HEK293 (cell line): ENCODE results near the gene USP7.
A peak's percentile ranks its signal among the peaks of the same experiment; 100 is the strongest.

Experiments used
- CTCF ChIA-PET: fragments of 350-600 bp; formaldehyde crosslinking; extraction: SDS; loops from one replicate; lab custom pipeline; 2021; ENCODE audit warnings: antibody characterized with exemption; lab: Yijun Ruan, JAX
- POLR2A ChIA-PET: fragments of 300-600 bp; formaldehyde crosslinking; extraction: SDS; loops from one replicate; lab custom pipeline; 2020; ENCODE audit warnings: antibody characterized with exemption, inconsistent platforms; lab: Yijun Ruan, JAX
- H3K27ac ChIP-seq: fragments of 200-500 bp; sonication (Bioruptor generic); 2 replicates; pipeline ENCODE4 v1.5.1; 2014; ENCODE audit warnings: low read depth, low read length, control low read depth, inconsistent platforms; ENCODE audit errors: extremely low read depth
- H3K36me3 ChIP-seq, 2 experiments: fragments of 200-500 bp in 1 of 2; sonication (Bioruptor generic) in 1 of 2; 1 replicate in 1 of 2; 2 replicates in 1 of 2; pipeline ENCODE4 v1.5.1; 2014 to 2017; ENCODE audit warnings: inconsistent platforms in 2 of 2, low read length in 2 of 2; ENCODE audit not compliant: control insufficient read depth in 2 of 2, insufficient read depth in 1 of 2
- H3K4me1 ChIP-seq: fragments of 200-500 bp; sonication (Bioruptor generic); 2 replicates; pipeline ENCODE4 v1.5.1; 2014; ENCODE audit warnings: mild to moderate bottlenecking, low read length, inconsistent platforms; ENCODE audit not compliant: control insufficient read depth, insufficient read depth
- H3K4me3 ChIP-seq: 2 replicates; pipeline ENCODE4 v1.5.1; 2011; ENCODE audit warnings: low read depth, mild to moderate bottlenecking, control low read depth, low read length, moderate library complexity
- H3K9me3 ChIP-seq: fragments of 200-500 bp; sonication (Bioruptor generic); 2 replicates; pipeline ENCODE4 v1.5.1; 2014; ENCODE audit warnings: low read depth, low read length, inconsistent platforms; ENCODE audit not compliant: control insufficient read depth, insufficient read depth
- BCL6B ChIP-seq: fragments of 450-650 bp; formaldehyde crosslinking; IDR thresholded peaks from 2 replicates; pipeline ENCODE4 v1.5.1; 2017; ENCODE audit warnings: missing biosample characterization, missing genetic modification characterization
- HOXD13 ChIP-seq: sonication (generic); formaldehyde crosslinking; IDR thresholded peaks from 2 replicates; pipeline ENCODE4 v1.8.0; 2022; ENCODE audit warnings: missing genetic modification reagents, borderline replicate concordance
- MYNN ChIP-seq: fragments of 450-650 bp; formaldehyde crosslinking; IDR thresholded peaks from 2 replicates; pipeline ENCODE4 v1.5.1; 2016; ENCODE audit warnings: missing biosample characterization, missing genetic modification characterization, borderline replicate concordance
- PRDM10 ChIP-seq: fragments of 450-650 bp; formaldehyde crosslinking; IDR thresholded peaks from 2 replicates; pipeline ENCODE4 v1.5.1; 2016; ENCODE audit warnings: missing biosample characterization, missing genetic modification characterization
- ZBTB8A ChIP-seq: fragments of 450-650 bp; formaldehyde crosslinking; IDR thresholded peaks from 2 replicates; pipeline ENCODE4 v1.5.1; 2016; ENCODE audit warnings: missing biosample characterization, missing genetic modification characterization
- ZEB2 ChIP-seq: fragments of 450-650 bp; formaldehyde crosslinking; IDR thresholded peaks from 2 replicates; pipeline ENCODE4 v1.5.1; 2016; ENCODE audit warnings: missing biosample characterization, missing genetic modification characterization
- ZIC2 ChIP-seq: fragments of 450-650 bp; formaldehyde crosslinking; IDR thresholded peaks from 2 replicates; pipeline ENCODE4 v1.5.1; 2016; ENCODE audit warnings: missing biosample characterization, missing genetic modification characterization
- ZNF132 ChIP-seq: fragments of 450-650 bp; formaldehyde crosslinking; IDR thresholded peaks from 2 replicates; pipeline ENCODE4 v1.5.1; 2017; ENCODE audit warnings: missing biosample characterization, missing genetic modification characterization, borderline replicate concordance
- ZNF169 ChIP-seq: fragments of 450-650 bp; formaldehyde crosslinking; IDR thresholded peaks from 2 replicates; pipeline ENCODE4 v1.5.1; 2016; ENCODE audit warnings: missing biosample characterization, missing genetic modification characterization
- ZNF211 ChIP-seq: fragments of 450-650 bp; formaldehyde crosslinking; IDR thresholded peaks from 2 replicates; pipeline ENCODE4 v1.5.1; 2016; ENCODE audit warnings: low read depth, missing biosample characterization, missing genetic modification characterization
- ZNF214 ChIP-seq: fragments of 450-650 bp; formaldehyde crosslinking; IDR thresholded peaks from 2 replicates; pipeline ENCODE4 v1.5.1; 2017; ENCODE audit warnings: missing biosample characterization, mild to moderate bottlenecking, missing genetic modification characterization, borderline replicate concordance
- ZNF302 ChIP-seq: fragments of 450-650 bp; formaldehyde crosslinking; IDR thresholded peaks from 2 replicates; pipeline ENCODE4 v1.5.1; 2016; ENCODE audit warnings: missing biosample characterization, missing genetic modification characterization, low read depth
- ZNF600 ChIP-seq: fragments of 450-650 bp; formaldehyde crosslinking; IDR thresholded peaks from 2 replicates; pipeline ENCODE4 v1.5.1; 2016; ENCODE audit warnings: missing biosample characterization, missing genetic modification characterization
- ZNF660 ChIP-seq: fragments of 450-650 bp; IDR thresholded peaks from 2 replicates; pipeline ENCODE4 v1.5.1; 2018; ENCODE audit warnings: missing biosample characterization, mild to moderate bottlenecking, missing genetic modification characterization

The USP7 gene

GRCh38 chr16:8956265-8957062 is 7.2 kb downstream of the USP7 start:
- H3K27ac ChIP-seq, result no peak overlapping the region
- ChIA-PET POLR2A (no interaction called here), CTCF (interaction anchor here (1.2 to 2.2 kb wide), 3 partner anchors 9 to 52 kb away, joined by 3 to 6 read pairs (median 5); no protein-coding TSS in a partner anchor)

GRCh38 chr16:8955828-8956227 is 7.9 kb downstream of the USP7 start:
- TF ChIP-seq ZNF302 (tag by site-specific recombination), result no peak
- TF ChIP-seq ZNF214 (tag by site-specific recombination), result no peak
- no peak for TF ChIP-seq ZNF132 (tag by site-specific recombination)
- 0 out of 2 replicates have a peak, but pooled peaks have one; percentile 26 for TF ChIP-seq ZNF660
- H3K4me1 ChIP-seq, result peaks cover 40% of the 10 kb centered on the region

More at GRCh38 chr16:8956265-8957062, 7.2 kb downstream of the USP7 start:
- 0 out of 2 replicates have a peak, but pooled peaks have one; percentile 20 for TF ChIP-seq ZIC2 (tag by site-specific recombination)
- TF ChIP-seq ZBTB8A, result 0 out of 2 replicates have a peak, but pooled peaks have one; percentile 35
- no peak for TF ChIP-seq HOXD13
- TF ChIP-seq ZNF211 (tag by site-specific recombination), result no peak
- H3K9me3 ChIP-seq, result no peaks in the 10 kb centered on the region
- H3K4me3 ChIP-seq, result no peak overlapping the region
- H3K4me1 ChIP-seq, result peaks cover 37% of the 10 kb centered on the region
- no peaks in the 10 kb centered on the region for H3K36me3 ChIP-seq

GRCh38 chr16:8953064-8953463 is 10.6 kb downstream of the USP7 start:
- peaks cover 38% of the 10 kb centered on the region for H3K4me1 ChIP-seq
- POLR2A ChIA-PET, result no interaction called here
- H3K36me3 ChIP-seq, result no peaks in the 10 kb centered on the region
- no peak overlapping the region for H3K27ac ChIP-seq
- TF ChIP-seq ZNF169 (tag by site-specific recombination) (no peak), ZEB2 (no peak), BCL6B (no peak), PRDM10 (tag by site-specific recombination) (peak; percentile 57), ZNF600 (tag by site-specific recombination) (peak; percentile 40; the same call in 1 of the 2 replicates), MYNN (tag by site-specific recombination) (no peak)
- TF ChIP-seq, all 188 proteins: peak for 2
- Histone ChIP-seq H3K9me3 (no peaks in the 10 kb centered on the region), H3K4me3 (no peak overlapping the region)
- CTCF ChIA-PET, result interaction anchor here (0.6 kb wide), 1 partner anchor 56 kb away, joined by 4 read pairs; no protein-coding TSS in a partner anchor

More at GRCh38 chr16:8955828-8956227, 7.9 kb downstream of the USP7 start:
- Histone ChIP-seq H3K36me3 (no peaks in the 10 kb centered on the region), H3K4me3 (no peak overlapping the region), H3K9me3 (no peaks in the 10 kb centered on the region), H3K27ac (no peak overlapping the region)
- CTCF ChIA-PET, result interaction anchor here (1.0 to 2.2 kb wide), 4 partner anchors 8 to 55 kb away, joined by 3 to 6 read pairs (median 4); no protein-coding TSS in a partner anchor
- POLR2A ChIA-PET, result no interaction called here
